Suprapubic skin (tissue), 4 donors: ENCODE results near the gene BDKRB2. TPM values are rescaled to one million over a fixed set of nuclear protein-coding genes. Genes with fewer than 3 reads are reported as not detected.

ENCODE experiments used
- DNase-seq, 2 donors: peaks; one replicate each; pipeline ENCODE4 v3.0.0-alpha.2; 2019; ENCODE audit warnings: low spot score in 2 of 2
- H3K27ac ChIP-seq: fragments of 200-600 bp; sonication (generic); one replicate; pipeline ENCODE4 v1.5.1; 2019
- H3K27me3 ChIP-seq: fragments of 200-600 bp; sonication (generic); one replicate; pipeline ENCODE4 v1.5.1; 2019
- H3K36me3 ChIP-seq: fragments of 200-600 bp; sonication (generic); one replicate; pipeline ENCODE4 v1.5.1; 2019
- H3K4me1 ChIP-seq: fragments of 200-600 bp; sonication (generic); one replicate; pipeline ENCODE4 v1.5.1; 2019
- H3K4me3 ChIP-seq: fragments of 200-600 bp; sonication (generic); one replicate; pipeline ENCODE4 v1.5.1; 2019; ENCODE audit warnings: mild to moderate bottlenecking
- H3K9me3 ChIP-seq: fragments of 200-600 bp; sonication (generic); one replicate; pipeline ENCODE4 v1.5.1; 2019
- CTCF ChIP-seq, 2 donors: fragments of 200-600 bp in 1 of 2; fragments of 450-650 bp in 1 of 2; sonication (generic) in 1 of 2; IDR thresholded peaks; one replicate each; pipeline ENCODE4 v1.5.1; 2016 to 2019; ENCODE audit warnings: antibody characterized with exemption in 2 of 2, mild to moderate bottlenecking in 1 of 2, moderate library complexity in 1 of 2
- EP300 ChIP-seq: sonication (generic); formaldehyde crosslinking; IDR thresholded peaks from one replicate; pipeline ENCODE4 v1.6.1; 2017; ENCODE audit warnings: antibody characterized with exemption
- POLR2A ChIP-seq, 2 donors: fragments of 450-650 bp; IDR thresholded peaks; one replicate each; pipeline ENCODE4 v1.6.1; 2017; ENCODE audit warnings: antibody characterized with exemption in 2 of 2, mild to moderate bottlenecking in 2 of 2, moderate library complexity in 2 of 2
- POLR2AphosphoS5 ChIP-seq, 3 donors: sonication (generic); formaldehyde crosslinking; IDR thresholded peaks; one replicate each; pipeline ENCODE4 v1.6.1; 2017; ENCODE audit warnings: antibody characterized with exemption in 3 of 3
- WGBS: methylation state at CpG from one replicate; pipeline ENCODE4 v1.1.5; 2018; 5-methylcytosine and 5-hydroxymethylcytosine counted together
- total RNA-seq, 4 donors: library from RNA; depleted of rRNA; stranded (reverse); fragments of >200 nt; gene quantifications; one replicate each; pipeline ENCODE4 v1.1.0, GENCODE V29; 2016

Gene BDKRB2
- total RNA-seq, 4 donors from 2014 or later: 9.7 to 17.9 (median 14.3) TPM

- Histone ChIP-seq H3K27ac (no peak overlapping the region), H3K27me3 (no peaks in the 10 kb centered on the region), H3K9me3 (no peaks in the 10 kb centered on the region), H3K4me1 (peaks cover 16% of the 10 kb centered on the region), H3K36me3 (no peaks in the 10 kb centered on the region), H3K4me3 (no peak overlapping the region)
- 77% methylated on average over 4 of the region's 4 CpGs for WGBS
- TF ChIP-seq CTCF (IDR thresholded peaks at IDR 0.05): no peak
- TF ChIP-seq POLR2A (IDR thresholded peaks at IDR 0.05): no peak
- TF ChIP-seq POLR2AphosphoS5 (IDR thresholded peaks at IDR 0.05): no peak
- TF ChIP-seq EP300: no peak
- no peak for DNase-seq
Observed at GRCh38 chr14:96251656-96252155, 47.1 kb downstream of the BDKRB2 start.

- Histone ChIP-seq H3K27me3 (no peaks in the 10 kb centered on the region), H3K9me3 (no peaks in the 10 kb centered on the region), H3K4me3 (no peak overlapping the region), H3K36me3 (no peaks in the 10 kb centered on the region), H3K4me1 (peaks cover 17% of the 10 kb centered on the region), H3K27ac (no peak overlapping the region)
- no peak for DNase-seq
- no peak for TF ChIP-seq POLR2AphosphoS5 (IDR thresholded peaks at IDR 0.05)
- TF ChIP-seq EP300: no peak
- no peak for TF ChIP-seq POLR2A (IDR thresholded peaks at IDR 0.05)
- TF ChIP-seq CTCF (IDR thresholded peaks at IDR 0.05): no peak
- 88% methylated on average over 18 of the region's 19 CpGs for WGBS
Observed at GRCh38 chr14:96252323-96252998, 47.8 kb downstream of the BDKRB2 start.

- H3K4me3 ChIP-seq: no peak overlapping the region
- H3K27me3 ChIP-seq: no peaks in the 10 kb centered on the region
- H3K36me3 ChIP-seq: no peaks in the 10 kb centered on the region
- H3K9me3 ChIP-seq: no peaks in the 10 kb centered on the region
- 72% methylated on average over 9 of the region's 9 CpGs for WGBS
- no peak for DNase-seq
- peaks cover 17% of the 10 kb centered on the region for H3K4me1 ChIP-seq
- H3K27ac ChIP-seq: no peak overlapping the region
- TF ChIP-seq CTCF (IDR thresholded peaks at IDR 0.05) (no peak), POLR2A (IDR thresholded peaks at IDR 0.05) (no peak), EP300 (no peak), POLR2AphosphoS5 (IDR thresholded peaks at IDR 0.05) (no peak)
Observed at GRCh38 chr14:96252999-96253539, 48.4 kb downstream of the BDKRB2 start.

GRCh38 chr14:96254687-96255086 lies 50.0 kb downstream of the BDKRB2 start:
- no peaks in the 10 kb centered on the region for H3K9me3 ChIP-seq
- peaks cover 17% of the 10 kb centered on the region for H3K4me1 ChIP-seq
- no peak for DNase-seq
- H3K27ac ChIP-seq: no peak overlapping the region
- WGBS: 90% methylated on average over 11 of the region's 11 CpGs
- TF ChIP-seq POLR2A (IDR thresholded peaks at IDR 0.05) (no peak), EP300 (no peak), CTCF (IDR thresholded peaks at IDR 0.05) (no peak), POLR2AphosphoS5 (IDR thresholded peaks at IDR 0.05) (no peak)
- H3K4me3 ChIP-seq: no peak overlapping the region
- H3K36me3 ChIP-seq: no peaks in the 10 kb centered on the region
- no peaks in the 10 kb centered on the region for H3K27me3 ChIP-seq

GRCh38 chr14:96255501-96256366 lies 51.1 kb downstream of the BDKRB2 start, which contains the start of gene BDKRB1:
Gene BDKRB1 (plus strand): TSS chr14:96256210. CDS start chr14:96263683, 7,473 bp downstream.
- no peaks in the 10 kb centered on the region for H3K36me3 ChIP-seq
- H3K27me3 ChIP-seq: no peaks in the 10 kb centered on the region
- H3K27ac ChIP-seq: peak within 1 kb of the TSS; percentile 23
- 23% methylated on average over 12 of the region's 12 CpGs for WGBS
- no peak for DNase-seq
- H3K4me3 ChIP-seq: no peak within 1 kb of the TSS
- no peaks in the 10 kb centered on the region for H3K9me3 ChIP-seq
- peaks cover 17% of the 10 kb centered on the region for H3K4me1 ChIP-seq
- no peak for TF ChIP-seq CTCF (IDR thresholded peaks at IDR 0.05)
- peak; percentile 63 for TF ChIP-seq EP300
